ENCODE data around the gene BRD7.

DNA sequence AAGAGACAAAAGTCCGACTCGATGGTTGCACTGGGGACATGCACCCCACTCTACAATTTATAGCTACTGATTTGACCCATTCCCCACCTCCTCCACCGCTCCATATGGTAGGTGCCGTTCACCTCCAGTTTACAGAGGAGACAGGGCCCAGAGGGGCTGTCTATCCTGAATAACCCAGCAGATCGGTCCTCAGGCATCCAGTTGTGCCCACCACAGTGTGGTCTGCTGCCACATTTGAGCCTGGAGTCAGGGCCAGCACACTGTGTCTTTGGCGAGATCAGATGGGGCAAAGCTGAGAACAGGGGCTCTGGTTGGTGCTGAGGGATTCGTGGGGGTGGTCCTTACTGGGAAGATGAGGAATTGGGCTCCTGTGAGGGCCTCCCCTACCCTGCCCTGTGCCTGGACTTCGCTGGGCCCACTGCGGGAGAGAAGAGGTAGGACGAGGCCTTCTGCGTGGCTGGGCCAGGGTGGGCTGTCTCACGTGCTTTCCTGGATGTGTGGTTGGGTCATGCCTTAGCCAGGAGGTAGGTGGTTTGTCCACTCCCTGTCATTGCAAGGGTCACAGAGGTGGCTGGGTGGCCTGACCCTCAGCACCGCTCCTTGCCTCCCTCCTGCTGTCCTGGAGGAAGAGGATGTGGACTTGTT is 99.6 kb downstream of the BRD7 start:
- TF ChIP-seq, protein P1, sequence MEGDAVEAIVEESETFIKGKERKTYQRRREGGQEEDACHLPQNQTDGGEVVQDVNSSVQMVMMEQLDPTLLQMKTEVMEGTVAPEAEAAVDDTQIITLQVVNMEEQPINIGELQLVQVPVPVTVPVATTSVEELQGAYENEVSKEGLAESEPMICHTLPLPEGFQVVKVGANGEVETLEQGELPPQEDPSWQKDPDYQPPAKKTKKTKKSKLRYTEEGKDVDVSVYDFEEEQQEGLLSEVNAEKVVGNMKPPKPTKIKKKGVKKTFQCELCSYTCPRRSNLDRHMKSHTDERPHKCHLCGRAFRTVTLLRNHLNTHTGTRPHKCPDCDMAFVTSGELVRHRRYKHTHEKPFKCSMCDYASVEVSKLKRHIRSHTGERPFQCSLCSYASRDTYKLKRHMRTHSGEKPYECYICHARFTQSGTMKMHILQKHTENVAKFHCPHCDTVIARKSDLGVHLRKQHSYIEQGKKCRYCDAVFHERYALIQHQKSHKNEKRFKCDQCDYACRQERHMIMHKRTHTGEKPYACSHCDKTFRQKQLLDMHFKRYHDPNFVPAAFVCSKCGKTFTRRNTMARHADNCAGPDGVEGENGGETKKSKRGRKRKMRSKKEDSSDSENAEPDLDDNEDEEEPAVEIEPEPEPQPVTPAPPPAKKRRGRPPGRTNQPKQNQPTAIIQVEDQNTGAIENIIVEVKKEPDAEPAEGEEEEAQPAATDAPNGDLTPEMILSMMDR (IDR thresholded peaks at IDR 0.05) = no peak
- no peak for TF ChIP-seq EZH2 (IDR thresholded peaks at IDR 0.05; ENCODE audit: borderline replicate concordance, insufficient read depth, low read depth, low read length, poor library complexity, severe bottlenecking)
